GM19351 (cell line): ENCODE measurements around the gene LTB4R.
A peak's percentile ranks its signal among the peaks of the same experiment; 100 is the strongest.
"Not testable (repeated sequence)": the region's sequence is repeated elsewhere in the genome, so short reads cannot be mapped to it uniquely, and the experiment has no call there.

Source experiments
- ATAC-seq: cut with Tn5 transposase; IDR thresholded peaks from one replicate; pipeline ENCODE4 v1.9.1; 2021; ENCODE audit warnings: mild to moderate bottlenecking, moderate library complexity; ENCODE audit not compliant: unreplicated experiment

LTB4R gene

GRCh38 chr14:24338843-24339242 lies 27.5 kb downstream of the LTB4R start:
- ATAC-seq: no peak

GRCh38 chr14:24339284-24340151 lies 28.2 kb downstream of the LTB4R start, which contains the start of gene RIPK3:
Gene RIPK3 (minus strand): TSS chr14:24339991. CDS start chr14:24339826, 165 bp downstream.
- ATAC-seq: peak; percentile 88

GRCh38 chr14:24340606-24341005 lies 29.3 kb downstream of the LTB4R start:
- no peak for ATAC-seq

GRCh38 chr14:24342889-24343288 lies 31.6 kb downstream of the LTB4R start:
- no peak for ATAC-seq

- ATAC-seq: no peak
Measured at GRCh38 chr14:24343795-24344660, 32.7 kb downstream of the LTB4R start.

GRCh38 chr14:24347134-24347533 lies 35.8 kb downstream of the LTB4R start:
- ATAC-seq: no peak

GRCh38 chr14:24348186-24348585 lies 36.9 kb downstream of the LTB4R start:
- ATAC-seq: no peak

GRCh38 chr14:24349742-24350141 lies 38.4 kb downstream of the LTB4R start:
- ATAC-seq: no peak

GRCh38 chr14:24351517-24351916 lies 40.2 kb downstream of the LTB4R start:
- ATAC-seq: no peak

GRCh38 chr14:24353559-24354481 lies 42.5 kb downstream of the LTB4R start:
- ATAC-seq: no peak

GRCh38 chr14:24354482-24354825 lies 43.2 kb downstream of the LTB4R start:
- ATAC-seq: not testable (repeated sequence)

GRCh38 chr14:24355009-24355408 lies 43.7 kb downstream of the LTB4R start:
- ATAC-seq: no peak

GRCh38 chr14:24356208-24356607 lies 44.9 kb downstream of the LTB4R start:
- no peak for ATAC-seq

GRCh38 chr14:24360281-24360680 lies 49.0 kb downstream of the LTB4R start:
- ATAC-seq: no peak

GRCh38 chr14:24361326-24361725 lies 50.0 kb downstream of the LTB4R start:
- no peak for ATAC-seq

GRCh38 chr14:24362241-24362960 lies 51.1 kb downstream of the LTB4R start:
- ATAC-seq: no peak

- no peak for ATAC-seq
Measured at GRCh38 chr14:24363401-24363800, 52.1 kb downstream of the LTB4R start.

- no peak for ATAC-seq
Measured at GRCh38 chr14:24364841-24365240, 53.5 kb downstream of the LTB4R start.

GRCh38 chr14:24365600-24366412 lies 54.5 kb downstream of the LTB4R start:
- peak; percentile 45 for ATAC-seq
